Effector memory CD8-positive, alpha-beta T cell (primary cell): ENCODE data around the gene VAMP5.
"Not testable (repeated sequence)": the region's sequence is repeated elsewhere in the genome, so short reads cannot be mapped to it uniquely, and the experiment has no call there.

ENCODE experiments used
- ATAC-seq: fragments of 150-1000 bp; cut with Tn5 transposase; replicated peaks from 2 replicates; pipeline ENCODE4 v1.10.0; 2021; ENCODE audit warnings: mild to moderate bottlenecking, moderate library complexity
- DNase-seq, 3 experiments: peaks; one replicate each; pipeline ENCODE4 v3.0.0; 2021
- H3K27ac Mint-ChIP-seq, 2 donors: one replicate each; pipeline ENCODE4 v1.8.0; 2022; ENCODE audit warnings: mild to moderate bottlenecking in 2 of 2, mixed read lengths in 2 of 2, moderate library complexity in 2 of 2
- H3K27me3 Mint-ChIP-seq, 2 donors: one replicate each; pipeline ENCODE4 v1.8.0; 2022; ENCODE audit warnings: mixed read lengths in 2 of 2
- H3K36me3 Mint-ChIP-seq: one replicate; pipeline ENCODE4 v1.8.0; 2022; ENCODE audit warnings: mild to moderate bottlenecking, moderate library complexity, mixed read lengths; ENCODE audit not compliant: insufficient read depth
- H3K4me1 Mint-ChIP-seq, 2 donors: one replicate each; pipeline ENCODE4 v1.8.0; 2022; ENCODE audit warnings: low read depth in 2 of 2, mixed read lengths in 2 of 2
- H3K4me3 Mint-ChIP-seq, 2 donors: one replicate each; pipeline ENCODE4 v1.8.0; 2022; ENCODE audit warnings: mild to moderate bottlenecking in 2 of 2, mixed read lengths in 2 of 2, moderate library complexity in 2 of 2
- H3K9me3 Mint-ChIP-seq, 2 donors: one replicate each; pipeline ENCODE4 v1.8.0; 2022; ENCODE audit warnings: mixed read lengths in 2 of 2

VAMP5 gene

DNA sequence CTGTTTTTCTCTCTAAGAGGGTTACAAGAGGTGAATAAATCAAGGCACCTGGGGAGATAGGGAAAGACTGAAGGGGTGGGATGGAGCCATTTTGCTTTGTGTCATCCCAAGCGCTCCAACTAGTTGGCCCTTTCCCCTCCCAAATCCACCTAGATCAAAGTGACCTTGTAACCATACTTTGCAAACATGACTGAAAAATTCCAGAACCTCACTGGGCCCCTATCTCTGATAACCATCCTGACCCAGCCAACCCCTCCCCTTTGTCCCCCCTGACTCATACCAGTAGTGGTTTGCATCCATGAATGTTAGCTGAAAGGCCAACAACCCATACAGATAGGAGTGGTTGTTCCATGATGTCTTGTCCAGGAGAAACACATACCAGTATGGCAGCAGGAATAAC lies 26.1 kb upstream of the VAMP5 start:
- H3K27me3 Mint-ChIP-seq, result no peaks in the 10 kb centered on the region
- no peak overlapping the region for H3K4me3 Mint-ChIP-seq
- ATAC-seq (no peak), DNase-seq (no peak)
- H3K36me3 Mint-ChIP-seq, result peaks cover 34% of the 10 kb centered on the region
- H3K27ac Mint-ChIP-seq, result peak overlapping the region in 1 of 2 donors; percentile 41
- H3K9me3 Mint-ChIP-seq, result no peaks in the 10 kb centered on the region
- peaks cover 18 to 24% of the 10 kb centered on the region in 2 donors for H3K4me1 Mint-ChIP-seq

DNA sequence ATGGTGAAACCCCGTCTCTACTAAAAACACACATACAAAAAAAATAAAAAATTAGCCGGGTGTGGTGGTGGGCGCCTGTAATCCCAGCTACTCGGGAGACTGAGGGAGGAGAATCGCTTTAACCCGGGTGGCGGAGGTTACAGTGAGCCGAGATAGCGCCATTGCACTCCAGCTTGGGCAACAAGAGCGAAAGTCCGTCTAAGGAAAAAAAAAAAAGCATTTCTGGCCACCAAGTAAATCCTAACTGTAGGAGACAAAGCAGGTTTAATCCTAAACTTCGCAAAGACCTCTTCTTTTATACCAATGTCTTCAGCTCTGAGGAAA lies 23.9 kb upstream of the VAMP5 start:
- H3K4me3 Mint-ChIP-seq, result peak overlapping the region; percentile 93 to 96
- not testable (repeated sequence) for DNase-seq, ATAC-seq, H3K9me3 Mint-ChIP-seq, H3K27me3 Mint-ChIP-seq
- H3K36me3 Mint-ChIP-seq, result peaks cover 22% of the 10 kb centered on the region
- peaks cover 18 to 24% of the 10 kb centered on the region in 2 donors for H3K4me1 Mint-ChIP-seq
- H3K27ac Mint-ChIP-seq, result peak overlapping the region in 1 of 2 donors; percentile 95

DNA sequence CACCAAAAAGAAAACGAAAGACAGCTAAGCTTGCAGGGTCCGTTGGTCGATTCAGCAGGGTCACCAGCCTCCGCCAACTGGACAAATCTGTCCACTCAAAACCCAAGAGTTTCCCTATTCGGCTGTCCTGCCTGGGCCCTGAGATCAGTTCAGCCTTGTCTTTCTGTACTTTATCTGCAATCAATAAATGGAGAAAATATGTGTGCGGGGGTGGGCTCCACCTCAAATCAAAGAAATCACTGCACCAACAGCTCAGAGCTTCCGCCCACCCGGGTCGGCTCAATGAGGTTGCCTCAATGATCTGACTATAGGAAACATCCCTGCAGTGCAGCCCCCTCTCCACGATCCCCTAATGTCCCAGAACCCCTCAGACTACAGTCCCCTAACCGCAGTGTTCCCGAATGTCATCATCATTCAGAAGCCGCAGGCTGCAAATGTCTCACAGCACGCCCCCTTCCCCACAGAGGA lies 23.4 kb upstream of the VAMP5 start:
- peak overlapping the region; percentile 94 to 95 for H3K27ac Mint-ChIP-seq
- ATAC-seq, result peak; percentile 28
- H3K9me3 Mint-ChIP-seq, result no peaks in the 10 kb centered on the region
- peak overlapping the region; percentile 93 to 96 for H3K4me3 Mint-ChIP-seq
- H3K36me3 Mint-ChIP-seq, result peaks cover 22% of the 10 kb centered on the region
- peaks cover 18 to 24% of the 10 kb centered on the region in 2 donors for H3K4me1 Mint-ChIP-seq
- H3K27me3 Mint-ChIP-seq, result no peaks in the 10 kb centered on the region
- DNase-seq, result no peak

- H3K27ac Mint-ChIP-seq, result peak within 1 kb of the TSS; percentile 94 to 95
- H3K4me3 Mint-ChIP-seq, result peak within 1 kb of the TSS; percentile 93 to 96
- no peaks in the 10 kb centered on the region for H3K9me3 Mint-ChIP-seq
- peaks cover 18 to 24% of the 10 kb centered on the region in 2 donors for H3K4me1 Mint-ChIP-seq
- H3K27me3 Mint-ChIP-seq, result no peaks in the 10 kb centered on the region
- peaks cover 17% of the 10 kb centered on the region for H3K36me3 Mint-ChIP-seq
- ATAC-seq (peak; percentile 94), DNase-seq (peak; percentile 83 to 86 (median 85))
These were observed 22.7 kb upstream of the VAMP5 start, which contains the start of gene GGCX for GRCh38 chr2:85561280-85562212. Gene GGCX, minus strand, starts transcription at chr2:85561493. Its CDS starts 65 bp downstream, at chr2:85561428.

DNA sequence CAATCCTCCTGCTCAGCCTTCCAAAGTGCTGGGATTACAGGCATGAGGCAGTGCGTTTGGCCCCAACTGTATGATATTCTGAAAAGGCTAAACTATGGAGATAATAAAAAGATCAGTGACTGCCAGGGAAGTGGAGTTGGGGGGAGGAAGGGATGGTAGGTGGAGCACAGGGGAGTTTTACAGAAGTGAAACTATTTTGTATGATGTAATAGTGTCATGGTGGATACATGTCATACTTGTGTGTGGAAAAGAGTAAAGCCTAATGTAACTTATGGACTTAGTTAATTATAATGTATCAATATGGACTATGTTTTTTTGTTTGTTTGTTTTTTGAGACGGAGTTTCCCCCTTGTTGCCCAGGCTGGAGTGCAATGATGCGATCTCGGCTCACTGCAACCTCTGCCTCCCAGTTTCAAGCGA lies 20.1 kb upstream of the VAMP5 start:
- H3K4me1 Mint-ChIP-seq, result peaks cover 14 to 20% of the 10 kb centered on the region in 2 donors
- H3K4me3 Mint-ChIP-seq, result no peak overlapping the region
- ATAC-seq (no peak), DNase-seq (no peak)
- no peaks in the 10 kb centered on the region for H3K9me3 Mint-ChIP-seq
- H3K36me3 Mint-ChIP-seq, result peaks cover 13% of the 10 kb centered on the region
- no peaks in the 10 kb centered on the region for H3K27me3 Mint-ChIP-seq
- H3K27ac Mint-ChIP-seq, result no peak overlapping the region

DNA sequence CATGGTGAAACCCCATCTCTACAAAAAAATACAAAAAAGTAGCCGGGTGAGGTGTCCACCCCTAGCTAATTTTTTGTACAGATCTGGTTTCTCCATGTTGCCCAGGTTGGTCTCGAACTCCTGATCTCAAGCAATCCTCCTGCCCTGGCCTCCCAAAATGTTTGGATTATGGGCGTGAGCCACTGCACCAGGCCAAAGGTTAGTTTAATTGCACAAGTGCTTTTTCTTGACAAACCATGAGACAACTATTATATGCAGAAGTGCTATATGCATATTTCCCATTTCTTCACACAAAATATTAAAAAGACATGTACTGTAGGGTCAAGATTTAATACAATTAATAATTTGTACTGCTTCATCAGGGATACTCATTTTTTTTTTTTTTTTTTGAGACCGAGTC lies 18.0 kb upstream of the VAMP5 start:
- no peak for ATAC-seq

DNA sequence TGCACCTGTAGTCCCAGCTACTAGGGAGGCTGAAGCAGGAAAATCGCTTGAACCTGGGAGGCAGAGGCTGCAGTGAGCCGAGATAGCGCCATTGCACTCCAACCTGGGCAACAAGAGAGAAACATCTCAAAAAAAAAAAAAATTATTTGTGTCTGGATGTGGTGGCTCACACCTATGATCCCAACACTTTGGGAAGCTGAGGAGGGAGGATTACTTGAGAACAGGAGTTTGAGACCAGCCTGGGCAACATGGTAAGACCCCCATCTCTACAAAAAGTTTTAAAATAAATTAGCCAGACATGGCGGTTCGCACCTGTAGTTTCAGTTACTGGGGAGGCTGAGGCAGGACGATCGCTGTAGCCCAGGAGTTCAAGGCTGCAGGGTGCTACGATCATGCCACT lies 8.5 kb upstream of the VAMP5 start:
- Mint-ChIP-seq H3K36me3 (peaks cover 13% of the 10 kb centered on the region), H3K27ac (no peak overlapping the region), H3K4me3 (no peak overlapping the region), H3K4me1 (peaks cover 29 to 30% of the 10 kb centered on the region in 2 donors), H3K9me3 (no peaks in the 10 kb centered on the region), H3K27me3 (peaks cover 0 to 3% of the 10 kb centered on the region in 2 donors)
- ATAC-seq (no peak), DNase-seq (no peak)

More for the DNA sequence above, 18.0 kb upstream of the VAMP5 start:
- peaks cover under 1 to 4% of the 10 kb centered on the region in 2 donors for H3K4me1 Mint-ChIP-seq
- H3K4me3 Mint-ChIP-seq, result no peak overlapping the region
- peaks cover 0 to 11% of the 10 kb centered on the region in 2 donors for H3K27me3 Mint-ChIP-seq
- H3K36me3 Mint-ChIP-seq, result peaks cover 6% of the 10 kb centered on the region
- no peaks in the 10 kb centered on the region for H3K9me3 Mint-ChIP-seq
- no peak for DNase-seq
- no peak overlapping the region for H3K27ac Mint-ChIP-seq

DNA sequence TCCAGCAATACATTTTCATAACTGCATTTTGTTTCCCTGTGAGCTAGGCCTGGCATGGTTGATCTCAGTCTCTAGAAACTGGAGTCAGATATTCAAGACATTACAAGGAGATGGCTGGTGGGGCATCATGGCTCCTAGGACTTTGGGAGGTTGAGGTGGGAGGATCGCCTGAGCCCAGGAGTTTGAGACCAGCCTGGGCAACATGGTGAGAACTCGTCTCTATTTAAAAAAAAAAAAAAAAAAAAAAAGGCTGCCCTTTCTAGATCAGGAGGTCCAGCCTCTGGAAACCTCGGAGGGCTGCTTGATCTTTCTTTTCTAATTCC lies 7.2 kb upstream of the VAMP5 start:
- peak overlapping the region; percentile 96 to 97 for H3K4me3 Mint-ChIP-seq
- peaks cover 15% of the 10 kb centered on the region for H3K36me3 Mint-ChIP-seq
- H3K27ac Mint-ChIP-seq, result peak overlapping the region; percentile 96 to 97
- no peaks in the 10 kb centered on the region for H3K27me3 Mint-ChIP-seq
- H3K9me3 Mint-ChIP-seq, result no peaks in the 10 kb centered on the region
- ATAC-seq (no peak), DNase-seq (no peak)
- peaks cover 35 to 36% of the 10 kb centered on the region in 2 donors for H3K4me1 Mint-ChIP-seq

DNA sequence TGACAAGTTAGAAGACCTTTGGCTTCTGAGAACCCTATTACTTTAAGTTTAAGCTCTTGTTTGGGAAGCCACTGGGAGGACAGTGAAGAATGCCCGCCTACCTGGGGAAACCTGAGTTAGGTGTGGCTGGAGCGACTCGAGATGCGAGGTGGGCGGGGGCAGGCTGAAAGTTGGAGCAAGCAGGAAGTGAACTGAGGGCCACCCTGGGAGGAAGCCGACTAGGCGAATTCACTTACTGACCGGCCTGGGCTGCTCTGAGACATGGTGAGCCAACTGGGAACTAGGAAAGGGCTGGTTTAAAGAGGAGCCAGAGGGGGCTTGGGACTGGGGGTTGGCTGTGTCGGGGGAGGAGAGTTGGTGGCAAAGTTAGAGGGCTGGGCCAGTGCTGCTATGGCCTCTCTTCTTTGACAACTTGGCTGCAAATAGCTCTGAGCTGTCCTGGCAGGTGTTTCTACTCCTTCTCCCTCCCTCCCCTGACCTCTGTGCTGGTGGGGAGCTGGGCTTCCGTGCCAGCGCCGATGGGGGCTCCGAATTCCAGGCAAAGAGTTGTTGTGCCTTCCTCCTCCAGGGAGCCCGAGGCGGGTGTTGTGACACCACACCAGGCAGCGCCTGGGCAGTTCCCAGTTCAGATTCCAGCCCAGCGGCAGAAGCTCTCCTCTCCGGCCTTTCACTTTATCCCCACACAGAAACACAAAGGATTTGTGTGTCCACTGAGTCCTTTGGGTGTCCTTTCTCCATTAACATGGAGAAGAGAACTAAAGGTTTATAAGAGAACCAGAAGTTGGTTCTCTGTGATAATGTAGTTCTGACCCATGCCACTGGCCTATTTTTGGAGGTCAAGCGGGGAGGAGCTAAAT lies 6.6 kb upstream of the VAMP5 start, which contains the start of gene VAMP8:
Gene VAMP8, plus strand, starts transcription at position 201 of the 857 bp plus-strand sequence. Its CDS starts 61 bp downstream, at position 262.
- Mint-ChIP-seq H3K36me3 (peaks cover 15% of the 10 kb centered on the region), H3K9me3 (no peaks in the 10 kb centered on the region), H3K27ac (peak within 1 kb of the TSS; percentile 96 to 97), H3K4me1 (peaks cover 35 to 36% of the 10 kb centered on the region in 2 donors), H3K27me3 (no peaks in the 10 kb centered on the region), H3K4me3 (peak within 1 kb of the TSS; percentile 96 to 97)
- ATAC-seq (peak; percentile 88), DNase-seq (peak in 2 of 3 experiments; percentile 35 to 37)

DNA sequence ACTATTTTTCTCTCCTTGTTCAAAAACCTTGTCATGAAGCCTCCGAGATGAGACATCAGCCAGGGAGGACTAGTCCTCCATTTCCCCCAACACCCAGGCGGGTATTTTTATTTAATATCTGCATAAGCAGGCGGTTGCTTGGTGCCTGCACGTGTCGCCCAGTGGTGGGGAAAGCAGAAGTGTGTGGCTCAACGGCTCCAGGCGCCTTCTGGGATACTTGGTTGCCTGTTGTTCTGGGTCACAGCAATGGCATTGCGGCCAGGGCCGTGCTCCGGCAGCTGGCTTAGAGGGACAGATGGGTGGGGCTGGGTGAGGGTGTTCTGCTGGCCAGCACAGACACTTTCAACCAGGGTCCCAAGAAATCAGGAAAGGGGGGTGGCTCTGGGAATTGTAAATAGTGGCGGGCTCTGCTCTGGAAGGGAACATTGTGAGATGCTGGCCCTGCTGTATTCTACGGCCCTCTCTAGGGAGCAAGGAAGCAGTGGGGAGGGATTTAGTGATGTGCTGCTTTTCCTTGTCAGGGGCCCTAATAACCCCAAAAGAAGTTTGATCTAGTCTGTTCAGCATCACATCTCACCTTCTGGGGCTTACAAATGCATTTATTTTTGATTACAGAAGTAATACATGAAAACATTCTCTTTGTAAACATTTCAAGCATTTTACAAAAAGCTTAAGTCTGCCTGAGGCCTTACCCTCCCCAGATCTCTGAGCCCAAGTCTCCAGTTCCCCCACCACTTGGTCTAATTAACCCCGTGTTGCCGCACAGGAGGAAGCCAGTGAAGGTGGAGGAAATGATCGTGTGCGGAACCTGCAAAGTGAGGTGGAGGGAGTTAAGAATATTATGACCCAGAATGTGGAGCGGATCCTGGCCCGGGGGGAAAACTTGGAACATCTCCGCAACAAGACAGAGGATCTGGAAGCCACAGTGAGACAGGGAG lies 5.7 kb upstream of the VAMP5 start:
- DNase-seq (no peak), ATAC-seq (peak; percentile 53)
- Mint-ChIP-seq H3K9me3 (no peaks in the 10 kb centered on the region), H3K27ac (peak overlapping the region; percentile 96 to 97), H3K27me3 (no peaks in the 10 kb centered on the region), H3K4me1 (peaks cover 37 to 38% of the 10 kb centered on the region in 2 donors), H3K36me3 (peaks cover 15% of the 10 kb centered on the region), H3K4me3 (peak overlapping the region; percentile 96 to 97)

DNA sequence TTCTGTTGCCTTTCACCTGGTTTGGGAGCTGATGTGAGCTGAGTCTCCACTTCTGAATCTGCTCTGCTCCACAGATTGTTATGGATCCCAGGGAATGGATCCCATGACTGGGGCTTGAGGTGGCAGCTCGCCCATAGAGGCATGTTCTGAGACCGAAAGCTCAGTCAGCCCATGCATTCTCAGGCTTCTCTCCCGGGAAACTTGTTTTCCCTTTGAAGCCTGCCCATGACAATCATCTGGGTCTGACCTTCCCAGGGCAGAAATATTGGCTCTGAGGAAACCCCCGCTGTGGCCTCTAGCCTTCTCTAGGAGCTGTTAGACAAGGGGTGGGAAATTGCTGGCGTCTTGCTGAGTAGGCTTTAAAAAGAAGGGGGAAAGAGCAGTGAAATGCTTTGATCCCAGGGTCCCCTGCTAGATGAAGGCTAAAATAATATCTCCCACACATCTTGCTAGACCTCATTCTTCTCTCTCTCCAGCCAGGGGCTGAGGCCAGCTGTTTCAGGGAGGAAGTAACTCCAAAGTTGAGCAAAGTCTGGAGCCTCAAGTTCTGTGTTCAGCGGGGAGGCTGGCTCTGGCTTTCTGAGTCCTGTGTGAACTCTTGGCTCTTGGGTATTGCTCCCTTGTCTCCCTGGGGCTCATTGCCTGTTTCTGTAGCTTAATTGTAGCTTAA lies 4.8 kb upstream of the VAMP5 start:
- DNase-seq, result no peak
- peaks cover 38 to 40% of the 10 kb centered on the region in 2 donors for H3K4me1 Mint-ChIP-seq
- H3K9me3 Mint-ChIP-seq, result no peaks in the 10 kb centered on the region

GRCh38 chr2:85580206-85580605 lies 4.0 kb upstream of the VAMP5 start:
- no peak for DNase-seq
- Mint-ChIP-seq H3K4me3 (peak overlapping the region in 1 of 2 donors; percentile 42), H3K27ac (peak overlapping the region; percentile 16 to 51), H3K9me3 (no peaks in the 10 kb centered on the region), H3K4me1 (peaks cover 43 to 46% of the 10 kb centered on the region in 2 donors), H3K36me3 (peaks cover 15% of the 10 kb centered on the region), H3K27me3 (no peaks in the 10 kb centered on the region)
- ATAC-seq, result no peak

More for the DNA sequence above, 4.8 kb upstream of the VAMP5 start:
- ATAC-seq, result no peak
- Mint-ChIP-seq H3K36me3 (peaks cover 15% of the 10 kb centered on the region), H3K4me3 (peak overlapping the region; percentile 96 to 97), H3K27ac (peak overlapping the region in 1 of 2 donors; percentile 96), H3K27me3 (no peaks in the 10 kb centered on the region)
